HG02678 (cell line): Measurements from ENCODE around the gene ILK.
A peak's percentile ranks its signal among the peaks of the same experiment; 100 is the strongest.

Source experiments
- ATAC-seq: cut with Tn5 transposase; IDR thresholded peaks from one replicate; pipeline ENCODE4 v1.9.1; 2021; ENCODE audit warnings: mild to moderate bottlenecking, moderate library complexity; ENCODE audit not compliant: unreplicated experiment

ILK gene

GRCh38 chr11:6604790-6605189 is 1.2 kb downstream of the ILK start:
- ATAC-seq = no peak

DNA sequence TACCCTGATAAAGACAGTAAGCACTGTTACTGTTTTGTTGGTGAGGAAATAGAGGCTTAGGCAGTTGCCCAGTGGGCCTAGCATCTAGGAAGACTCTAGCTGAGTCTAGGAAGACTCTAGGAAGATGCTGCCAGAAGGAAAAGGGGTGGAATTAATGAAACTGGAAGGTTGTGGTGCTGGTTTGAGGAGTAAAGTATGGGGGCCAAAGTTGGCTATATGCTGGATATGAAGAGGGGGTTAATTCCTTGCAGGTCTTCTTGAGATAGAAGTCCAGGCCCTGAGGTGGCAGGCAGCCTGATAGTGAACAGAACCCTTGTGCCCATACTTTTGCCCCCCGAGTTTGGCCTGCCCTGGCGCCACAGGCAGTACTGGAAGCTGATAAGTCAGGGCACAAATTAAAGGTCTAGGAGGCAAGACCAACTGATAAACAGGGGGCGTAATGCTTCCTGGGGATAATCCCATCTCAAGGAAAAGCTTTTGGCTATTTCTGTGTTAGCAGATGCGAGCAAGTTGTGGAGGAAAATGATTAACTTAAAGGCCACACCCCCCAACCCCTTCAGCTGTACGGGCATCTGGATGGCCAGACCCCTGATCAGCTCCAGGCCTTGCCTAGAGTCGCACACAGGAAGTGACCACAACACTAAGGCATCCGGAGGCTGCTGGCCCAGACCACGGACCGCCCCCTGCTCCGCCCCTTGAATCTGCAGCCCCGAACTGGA is 3.1 kb downstream of the ILK start:
- ATAC-seq = peak; percentile 47

DNA sequence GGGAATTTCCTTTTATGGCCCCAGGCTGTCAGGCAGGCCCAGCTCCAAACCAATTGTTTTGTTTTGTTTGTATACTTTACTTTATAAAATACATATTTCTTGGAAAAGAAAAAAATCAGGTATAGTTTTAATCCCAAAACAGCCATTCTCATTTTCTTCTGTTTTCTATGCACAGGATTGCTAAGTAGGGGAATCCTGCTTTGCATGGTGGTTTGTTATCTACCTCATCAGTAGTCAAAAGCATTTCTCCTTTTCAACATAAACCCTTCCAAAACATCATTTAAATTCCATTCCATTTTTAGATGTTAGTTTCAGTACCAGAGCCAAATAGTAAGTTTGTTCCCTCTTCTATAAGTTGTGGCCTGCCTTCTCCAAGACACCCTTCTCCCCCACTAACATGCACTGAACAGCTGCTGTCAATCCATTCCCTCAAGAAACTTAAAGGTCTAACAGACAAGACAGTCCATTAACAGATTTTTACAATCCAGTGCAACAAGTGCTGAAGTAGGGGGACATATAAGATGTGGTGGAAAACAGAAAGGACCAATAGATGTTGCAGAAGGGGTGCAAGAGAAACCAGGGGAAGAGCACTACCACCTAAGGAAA is 3.7 kb downstream of the ILK start:
- ATAC-seq = no peak

DNA sequence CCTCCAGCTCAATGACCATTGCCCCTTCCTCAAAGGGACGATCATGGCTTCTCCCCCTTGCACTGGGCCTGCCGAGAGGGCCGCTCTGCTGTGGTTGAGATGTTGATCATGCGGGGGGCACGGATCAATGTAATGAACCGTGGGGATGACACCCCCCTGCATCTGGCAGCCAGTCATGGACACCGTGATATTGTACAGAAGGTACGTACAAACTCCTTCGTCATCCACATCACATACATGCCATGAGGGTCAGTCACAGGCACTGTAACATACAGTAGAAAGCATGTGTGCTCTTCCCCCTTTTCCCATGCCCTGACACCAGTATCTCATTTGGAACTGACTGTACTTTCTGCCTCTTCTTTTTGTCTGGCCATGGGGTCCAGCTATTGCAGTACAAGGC is 4.4 kb downstream of the ILK start:
- no peak for ATAC-seq

DNA sequence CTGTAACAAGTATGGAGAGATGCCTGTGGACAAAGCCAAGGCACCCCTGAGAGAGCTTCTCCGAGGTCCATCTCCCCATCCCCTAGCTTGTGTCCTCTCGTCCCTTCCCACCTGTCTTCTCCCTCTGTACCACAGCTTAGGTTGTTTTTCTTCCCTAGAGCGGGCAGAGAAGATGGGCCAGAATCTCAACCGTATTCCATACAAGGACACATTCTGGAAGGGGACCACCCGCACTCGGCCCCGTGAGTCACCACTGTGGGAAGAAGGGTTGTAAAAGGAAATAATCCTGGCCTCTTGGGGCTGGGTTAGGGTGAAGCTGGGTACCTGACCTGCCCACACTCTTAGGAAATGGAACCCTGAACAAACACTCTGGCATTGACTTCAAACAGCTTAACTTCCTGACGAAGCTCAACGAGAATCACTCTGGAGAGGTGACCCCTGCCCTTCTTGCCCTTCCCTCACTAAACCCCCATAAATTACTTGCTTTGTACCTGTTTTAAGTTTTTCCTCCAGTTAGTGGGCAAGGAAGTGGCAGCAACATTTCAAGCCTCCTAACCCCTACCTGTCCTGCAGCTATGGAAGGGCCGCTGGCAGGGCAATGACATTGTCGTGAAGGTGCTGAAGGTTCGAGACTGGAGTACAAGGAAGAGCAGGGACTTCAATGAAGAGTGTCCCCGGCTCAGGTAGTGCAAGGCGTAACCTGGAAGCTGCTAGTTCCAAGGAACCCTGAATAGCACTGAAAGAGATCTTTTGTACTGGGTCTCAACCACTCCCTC is 5.3 kb downstream of the ILK start:
- no peak for ATAC-seq

DNA sequence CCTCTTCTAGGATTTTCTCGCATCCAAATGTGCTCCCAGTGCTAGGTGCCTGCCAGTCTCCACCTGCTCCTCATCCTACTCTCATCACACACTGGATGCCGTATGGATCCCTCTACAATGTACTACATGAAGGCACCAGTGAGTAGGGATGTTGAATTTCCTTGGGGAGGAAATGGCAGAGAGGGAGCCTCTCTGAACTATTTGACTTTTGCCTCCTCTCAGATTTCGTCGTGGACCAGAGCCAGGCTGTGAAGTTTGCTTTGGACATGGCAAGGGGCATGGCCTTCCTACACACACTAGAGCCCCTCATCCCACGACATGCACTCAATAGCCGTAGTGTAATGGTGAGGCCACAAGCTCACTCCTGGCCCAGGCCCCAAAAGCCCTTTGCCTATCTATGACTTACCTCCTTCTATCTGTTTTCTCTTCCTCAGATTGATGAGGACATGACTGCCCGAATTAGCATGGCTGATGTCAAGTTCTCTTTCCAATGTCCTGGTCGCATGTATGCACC is 6.0 kb downstream of the ILK start:
- no peak for ATAC-seq

DNA sequence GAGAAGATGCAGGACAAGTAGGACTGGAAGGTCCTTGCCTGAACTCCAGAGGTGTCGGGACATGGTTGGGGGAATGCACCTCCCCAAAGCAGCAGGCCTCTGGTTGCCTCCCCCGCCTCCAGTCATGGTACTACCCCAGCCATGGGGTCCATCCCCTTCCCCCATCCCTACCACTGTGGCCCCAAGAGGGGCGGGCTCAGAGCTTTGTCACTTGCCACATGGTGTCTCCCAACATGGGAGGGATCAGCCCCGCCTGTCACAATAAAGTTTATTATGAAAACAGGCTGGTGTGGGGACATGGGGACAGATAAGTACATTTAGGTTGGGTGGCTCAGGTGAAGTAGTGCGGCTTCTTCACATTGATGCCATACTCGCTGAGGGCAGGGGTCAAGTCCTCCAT is 7.0 kb downstream of the ILK start:
- ATAC-seq = no peak

GRCh38 chr11:6611092-6611962 is 7.8 kb downstream of the ILK start:
- no peak for ATAC-seq

DNA sequence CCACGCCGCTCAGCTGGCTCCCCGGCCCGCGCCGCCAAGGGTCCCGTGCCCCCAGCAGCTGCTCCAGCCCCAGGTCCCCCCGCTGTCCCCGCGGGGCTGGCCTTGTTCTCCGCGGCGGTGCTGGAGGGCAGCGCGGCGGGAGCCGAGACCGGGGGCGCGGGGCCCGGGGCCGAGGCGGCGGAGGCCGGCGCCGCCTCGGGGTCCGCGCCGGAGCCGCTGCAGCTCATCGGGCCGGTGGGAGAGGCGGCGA is 8.3 kb downstream of the ILK start:
- peak; percentile 11 for ATAC-seq

- peak; percentile 89 for ATAC-seq
These were observed 8.9 kb downstream of the ILK start, which contains the start of gene TAF10 for GRCh38 chr11:6612213-6613041. TAF10 (minus strand) TSS chr11:6612216; CDS start chr11:6612189, 27 bp downstream.

- no peak for ATAC-seq
These were observed 9.9 kb downstream of the ILK start for GRCh38 chr11:6613496-6613895.

DNA sequence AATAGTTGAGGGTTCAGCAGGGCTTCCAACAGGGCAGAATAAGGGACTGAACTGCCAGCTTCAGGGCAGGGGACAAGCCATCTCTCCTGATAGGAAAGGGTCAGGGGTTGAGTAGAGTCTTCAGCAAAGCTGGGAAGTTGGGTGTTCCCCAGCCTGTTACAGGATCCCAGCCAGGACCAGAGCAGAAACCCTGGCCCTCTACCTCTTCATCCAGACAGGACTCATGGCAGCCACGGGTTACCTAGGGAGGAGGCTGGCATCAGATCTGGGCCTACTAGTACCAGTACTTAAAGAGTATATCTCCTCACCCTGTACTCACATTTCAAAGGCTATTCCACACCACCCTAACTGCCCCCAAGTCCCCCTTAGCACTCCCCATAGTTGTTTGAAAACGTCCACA is 10.9 kb downstream of the ILK start:
- no peak for ATAC-seq

GRCh38 chr11:6615046-6615445 is 11.5 kb downstream of the ILK start:
- ATAC-seq = no peak

- no peak for ATAC-seq
These were observed 12.5 kb downstream of the ILK start for GRCh38 chr11:6615882-6616585.

- no peak for ATAC-seq
These were observed 13.1 kb downstream of the ILK start for GRCh38 chr11:6616596-6617250.

DNA sequence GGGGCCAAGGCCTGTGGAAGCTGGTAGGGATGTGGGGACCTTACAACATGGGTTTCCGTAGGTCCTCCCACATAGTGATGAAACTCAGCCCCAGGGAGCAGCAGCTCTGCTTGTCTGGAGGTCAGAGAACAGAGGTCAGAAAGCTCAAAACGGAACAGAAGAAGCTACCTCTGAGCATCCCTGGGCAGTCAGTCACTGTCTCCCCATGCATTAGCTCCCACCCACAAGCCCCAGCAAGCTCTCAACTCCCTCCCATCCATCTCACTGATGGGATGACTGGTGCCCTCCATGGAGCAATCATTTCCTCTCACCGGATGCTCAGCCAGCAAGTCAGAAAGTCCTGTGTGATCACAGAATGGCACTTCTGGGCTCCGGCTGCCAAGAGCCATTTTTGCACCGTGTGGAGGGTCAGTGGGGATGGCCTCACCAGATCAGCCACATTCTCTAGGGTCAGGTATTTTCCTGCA is 13.8 kb downstream of the ILK start:
- ATAC-seq = no peak

DNA sequence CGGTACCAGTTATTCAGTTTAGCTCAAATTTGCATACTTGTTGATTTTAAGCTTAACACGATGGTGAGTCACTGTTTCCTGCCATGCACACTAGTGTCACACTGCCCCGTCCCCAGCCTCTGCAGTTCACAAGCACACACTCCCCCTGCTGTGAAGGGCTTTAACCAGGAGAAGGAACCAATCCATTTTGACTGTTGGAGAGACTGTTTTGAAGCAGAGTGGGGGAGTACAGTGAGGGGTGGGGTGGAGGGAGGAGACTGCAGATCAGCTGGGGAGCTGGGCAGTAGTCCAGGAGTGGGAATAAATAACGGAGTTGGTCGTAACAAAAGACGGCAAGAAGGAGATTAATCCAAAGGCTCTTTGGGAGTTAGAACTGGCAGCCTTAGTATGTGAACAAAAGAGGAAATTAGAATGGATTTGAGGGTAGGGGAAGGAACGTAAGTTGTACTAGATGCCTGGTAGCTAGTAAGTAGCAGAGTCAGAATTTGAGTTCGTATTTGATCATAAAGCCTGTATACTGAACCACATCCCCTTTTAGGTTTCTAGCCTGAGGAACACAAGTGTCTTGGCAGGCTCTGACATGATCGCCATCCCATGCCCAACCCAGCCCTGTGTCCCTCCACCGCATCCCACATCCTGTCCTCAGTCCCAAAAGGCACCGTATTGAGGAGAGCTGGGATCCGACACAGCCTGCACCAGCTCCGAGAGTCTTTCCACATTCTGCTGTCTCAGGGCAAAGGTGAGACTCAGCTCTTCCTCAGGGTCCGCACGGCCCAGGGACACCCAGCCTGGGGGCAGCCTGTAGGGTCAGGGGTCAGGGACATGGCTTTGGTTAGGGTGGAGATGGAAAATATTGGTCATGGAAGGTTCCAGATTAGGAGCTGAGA is 14.8 kb downstream of the ILK start:
- ATAC-seq = no peak
